Measurements from ENCODE around the gene NLN.

- TF ChIP-seq GATA2 (IDR thresholded peaks at IDR 0.05; ENCODE audit: low read depth, low read length) (no peak), GATA3 (IDR thresholded peaks at IDR 0.05; ENCODE audit: low read depth, low read length) (no peak)
These were observed 140.4 kb downstream of the NLN start for GRCh38 chr5:65862384-65862783.
